ENCODE results near the gene JADE3.

Gene JADE3

GRCh38 chrX:46912098-46912602 is at the start of gene JADE3:
Gene JADE3 (plus strand): TSS chrX:46912421. CDS start chrX:46984895, 72,474 bp downstream.
- FAIRE-seq (peak; percentile 55), DNase-seq (ENCODE audit: extremely low spot score, insufficient read length, low read depth) (no peak)

GRCh38 chrX:46863072-46863471 is 49.1 kb upstream of the JADE3 start:
- DNase-seq (ENCODE audit: extremely low spot score, insufficient read length, low read depth) (no peak), FAIRE-seq (no peak)

GRCh38 chrX:46864606-46865005 is 47.6 kb upstream of the JADE3 start:
- FAIRE-seq (no peak), DNase-seq (ENCODE audit: extremely low spot score, insufficient read length, low read depth) (no peak)

- FAIRE-seq = no peak
- DNase-seq (ENCODE audit: extremely low spot score, insufficient read length, low read depth) = no peak
These were observed 46.9 kb upstream of the JADE3 start for GRCh38 chrX:46865281-46865680.

GRCh38 chrX:46866726-46867125 is 45.5 kb upstream of the JADE3 start:
- no peak for DNase-seq (ENCODE audit: extremely low spot score, insufficient read length, low read depth)
- no peak for FAIRE-seq

GRCh38 chrX:46873746-46874145 is 38.5 kb upstream of the JADE3 start:
- FAIRE-seq = no peak

GRCh38 chrX:46876901-46877300 is 35.3 kb upstream of the JADE3 start:
- no peak for FAIRE-seq
- DNase-seq (ENCODE audit: extremely low spot score, insufficient read length, low read depth) = no peak

More at GRCh38 chrX:46873746-46874145, 38.5 kb upstream of the JADE3 start:
- DNase-seq (ENCODE audit: extremely low spot score, insufficient read length, low read depth) = no peak

- DNase-seq (ENCODE audit: extremely low spot score, insufficient read length, low read depth) (no peak), FAIRE-seq (no peak)
These were observed 30.0 kb upstream of the JADE3 start for GRCh38 chrX:46882266-46882665.

- FAIRE-seq (no peak), DNase-seq (ENCODE audit: extremely low spot score, insufficient read length, low read depth) (no peak)
These were observed 27.4 kb upstream of the JADE3 start for GRCh38 chrX:46884799-46885198.

GRCh38 chrX:46898207-46898606 is 14.0 kb upstream of the JADE3 start:
- no peak for DNase-seq (ENCODE audit: extremely low spot score, insufficient read length, low read depth)
- no peak for FAIRE-seq

GRCh38 chrX:46903458-46904242 is 8.6 kb upstream of the JADE3 start:
- no peak for DNase-seq (ENCODE audit: extremely low spot score, insufficient read length, low read depth)
- peak; percentile 84 for FAIRE-seq

GRCh38 chrX:46904626-46905025 is 7.6 kb upstream of the JADE3 start:
- FAIRE-seq = no peak
- no peak for DNase-seq (ENCODE audit: extremely low spot score, insufficient read length, low read depth)

GRCh38 chrX:46910415-46910814 is 1.8 kb upstream of the JADE3 start:
- DNase-seq (ENCODE audit: extremely low spot score, insufficient read length, low read depth) (no peak), FAIRE-seq (no peak)

GRCh38 chrX:46912603-46913491 is 626 bp downstream of the JADE3 start:
- FAIRE-seq (no peak), DNase-seq (ENCODE audit: extremely low spot score, insufficient read length, low read depth) (no peak)

- DNase-seq (ENCODE audit: extremely low spot score, insufficient read length, low read depth) (no peak), FAIRE-seq (no peak)
These were observed 1.4 kb downstream of the JADE3 start for GRCh38 chrX:46913667-46914066.

- DNase-seq (ENCODE audit: extremely low spot score, insufficient read length, low read depth) (no peak), FAIRE-seq (no peak)
These were observed 4.1 kb downstream of the JADE3 start for GRCh38 chrX:46916273-46916672.

- FAIRE-seq (no peak), DNase-seq (ENCODE audit: extremely low spot score, insufficient read length, low read depth) (no peak)
These were observed 5.4 kb downstream of the JADE3 start for GRCh38 chrX:46917622-46918021.

GRCh38 chrX:46918434-46918833 is 6.2 kb downstream of the JADE3 start:
- FAIRE-seq = no peak

GRCh38 chrX:46920235-46920634 is 8.0 kb downstream of the JADE3 start:
- DNase-seq (ENCODE audit: extremely low spot score, insufficient read length, low read depth) (no peak), FAIRE-seq (no peak)

More at GRCh38 chrX:46918434-46918833, 6.2 kb downstream of the JADE3 start:
- no peak for DNase-seq (ENCODE audit: extremely low spot score, insufficient read length, low read depth)

- DNase-seq (ENCODE audit: extremely low spot score, insufficient read length, low read depth) (no peak), FAIRE-seq (no peak)
These were observed 10.4 kb downstream of the JADE3 start for GRCh38 chrX:46922611-46923010.

GRCh38 chrX:46927718-46928117 is 15.5 kb downstream of the JADE3 start:
- FAIRE-seq = no peak

More at GRCh38 chrX:46927718-46928117, 15.5 kb downstream of the JADE3 start:
- DNase-seq (ENCODE audit: extremely low spot score, insufficient read length, low read depth) = no peak

Data from GM18507 (cell line).